Muscle layer of duodenum (tissue), 2 donors: ENCODE results near the gene RAD51B.

Experiments
- H3K27ac ChIP-seq: one replicate; pipeline ENCODE4 v1.7.0; 2013; ENCODE audit warnings: mild to moderate bottlenecking, low read length
- H3K27me3 ChIP-seq: one replicate; pipeline ENCODE4 v1.7.0; 2013; ENCODE audit warnings: low read depth, mild to moderate bottlenecking, control low read depth, low read length
- H3K36me3 ChIP-seq, 2 donors: one replicate each; pipeline ENCODE4 v1.7.0; 2013; ENCODE audit warnings: low read length in 2 of 2, control low read depth in 1 of 2, mild to moderate bottlenecking in 1 of 2; ENCODE audit not compliant: insufficient read depth in 2 of 2, control insufficient read depth in 1 of 2
- H3K4me1 ChIP-seq, 2 donors: one replicate each; pipeline ENCODE4 v1.7.0; 2013; ENCODE audit warnings: low read length in 2 of 2, mild to moderate bottlenecking in 2 of 2, control low read depth in 1 of 2, moderate library complexity in 1 of 2; ENCODE audit not compliant: insufficient read depth in 2 of 2, control insufficient read depth in 1 of 2
- H3K4me3 ChIP-seq, 2 donors: one replicate each; pipeline ENCODE4 v1.7.0; 2013; ENCODE audit warnings: low read length in 2 of 2, low read depth in 1 of 2, mild to moderate bottlenecking in 1 of 2
- H3K9me3 ChIP-seq, 2 donors: one replicate each; pipeline ENCODE4 v1.7.0; 2013; ENCODE audit warnings: low read length in 2 of 2, control low read depth in 1 of 2, mild to moderate bottlenecking in 1 of 2; ENCODE audit not compliant: control insufficient read depth in 1 of 2
- donor health status: healthy.

Gene RAD51B

GRCh38 chr14:68491793-68492192, 672.2 kb downstream of the RAD51B start:
- Histone ChIP-seq H3K27ac (no peak overlapping the region), H3K4me1 (peaks cover 0 to 5% of the 10 kb centered on the region in 2 donors), H3K4me3 (no peak overlapping the region), H3K36me3 (no peaks in the 10 kb centered on the region), H3K27me3 (no peaks in the 10 kb centered on the region), H3K9me3 (no peaks in the 10 kb centered on the region)

DNA sequence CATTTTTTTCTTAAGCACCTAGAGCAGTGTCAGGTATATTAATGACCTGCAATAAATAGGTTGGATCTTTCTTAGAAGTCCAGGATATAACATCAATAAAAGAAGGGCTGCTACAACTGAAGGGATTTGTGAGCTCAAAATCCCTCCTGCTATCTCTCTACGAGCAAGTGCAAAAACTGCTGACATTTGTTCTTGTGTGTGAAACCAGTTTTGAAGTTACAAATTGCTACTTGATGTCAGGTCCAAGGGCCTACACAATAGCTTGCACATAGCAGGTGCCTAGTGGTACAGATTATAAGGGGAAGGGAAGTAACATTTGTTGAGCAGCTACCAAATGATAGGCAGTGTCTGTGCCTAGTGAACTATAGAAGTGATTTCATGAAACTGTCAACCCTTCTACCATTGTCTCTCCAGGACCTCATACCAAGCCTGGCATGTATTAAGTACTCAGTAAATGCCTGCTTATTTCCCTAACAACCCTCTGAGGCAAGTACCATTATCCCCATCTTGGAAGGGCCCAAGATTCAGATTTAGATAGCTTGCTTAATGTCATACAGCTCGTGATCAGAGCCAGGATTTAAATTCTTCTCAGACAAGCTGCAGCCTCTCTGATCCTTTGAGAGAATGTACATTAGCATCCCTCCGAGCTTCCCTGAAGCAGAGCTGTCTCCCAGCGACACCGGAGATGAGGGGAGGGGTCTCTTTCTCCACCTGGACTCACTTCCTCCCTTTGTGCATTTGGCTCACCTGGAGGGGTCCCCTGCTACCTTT, 673.0 kb downstream of the RAD51B start:
- Histone ChIP-seq H3K4me1 (peaks cover 0 to 5% of the 10 kb centered on the region in 2 donors), H3K27ac (no peak overlapping the region), H3K4me3 (no peak overlapping the region), H3K36me3 (no peaks in the 10 kb centered on the region), H3K9me3 (no peaks in the 10 kb centered on the region), H3K27me3 (no peaks in the 10 kb centered on the region)

DNA sequence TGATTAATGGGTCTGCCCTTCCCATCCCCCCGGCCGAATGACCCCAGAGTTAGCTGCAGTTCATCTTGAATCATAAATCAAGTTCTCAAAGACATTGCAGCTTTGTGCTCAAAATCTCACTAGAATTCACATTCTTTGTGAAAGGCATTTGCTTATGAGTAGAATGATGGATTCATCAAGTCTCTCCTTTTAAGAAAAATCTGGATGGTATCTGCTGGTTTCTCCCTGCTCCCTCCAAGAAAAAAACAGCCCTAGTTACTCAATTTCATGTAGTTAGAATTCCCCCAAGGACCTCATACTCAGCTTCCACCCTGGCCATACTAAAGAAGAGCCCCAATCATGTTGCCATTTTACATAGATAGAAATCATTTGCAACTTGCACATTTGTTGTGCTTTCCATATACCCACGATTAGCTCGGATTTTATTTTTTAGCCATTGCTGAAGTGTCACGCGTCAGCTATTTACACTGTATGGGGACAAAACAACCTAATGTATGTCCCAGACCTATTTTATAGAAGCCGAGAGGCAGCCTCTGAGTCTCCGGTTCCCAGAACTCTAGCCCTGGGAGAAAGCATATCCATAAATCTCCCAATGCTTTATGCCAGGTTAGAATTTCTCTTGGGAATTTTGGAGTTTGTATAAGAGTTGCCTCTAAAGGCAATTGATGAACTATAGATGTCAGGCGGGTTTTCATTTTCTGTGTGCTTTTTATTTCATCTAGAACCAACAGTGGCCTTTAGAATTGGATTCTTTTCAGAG, 673.8 kb downstream of the RAD51B start:
- Histone ChIP-seq H3K36me3 (no peaks in the 10 kb centered on the region), H3K4me1 (peaks cover 0 to 5% of the 10 kb centered on the region in 2 donors), H3K9me3 (no peaks in the 10 kb centered on the region), H3K4me3 (no peak overlapping the region), H3K27me3 (no peaks in the 10 kb centered on the region), H3K27ac (no peak overlapping the region)

GRCh38 chr14:68495101-68496039, 675.8 kb downstream of the RAD51B start:
- Histone ChIP-seq H3K27ac (no peak overlapping the region), H3K27me3 (no peaks in the 10 kb centered on the region), H3K4me3 (no peak overlapping the region), H3K9me3 (no peaks in the 10 kb centered on the region), H3K4me1 (peaks cover 0 to 5% of the 10 kb centered on the region in 2 donors), H3K36me3 (no peaks in the 10 kb centered on the region)

DNA sequence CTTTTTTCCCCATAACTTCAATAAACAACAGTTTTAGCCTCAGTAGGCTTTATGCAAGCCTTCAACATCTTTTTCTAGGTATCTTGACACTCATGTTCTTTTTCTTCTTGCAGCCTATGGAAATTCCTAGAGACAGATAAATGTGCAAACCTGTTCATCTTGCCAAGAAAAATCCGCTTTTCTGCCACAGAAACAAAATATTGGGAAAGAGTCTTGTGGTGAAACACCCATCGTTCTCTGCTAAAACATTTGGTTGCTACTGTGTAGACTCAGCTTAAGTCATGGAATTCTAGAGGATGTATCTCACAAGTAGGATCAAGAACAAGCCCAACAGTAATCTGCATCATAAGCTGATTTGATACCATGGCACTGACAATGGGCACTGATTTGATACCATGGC, 677.4 kb downstream of the RAD51B start:
- H3K4me1 ChIP-seq = peaks cover 0 to 5% of the 10 kb centered on the region in 2 donors
- H3K36me3 ChIP-seq = no peaks in the 10 kb centered on the region
- H3K27ac ChIP-seq = no peak overlapping the region
- no peaks in the 10 kb centered on the region for H3K27me3 ChIP-seq
- no peak overlapping the region for H3K4me3 ChIP-seq
- H3K9me3 ChIP-seq = no peaks in the 10 kb centered on the region

DNA sequence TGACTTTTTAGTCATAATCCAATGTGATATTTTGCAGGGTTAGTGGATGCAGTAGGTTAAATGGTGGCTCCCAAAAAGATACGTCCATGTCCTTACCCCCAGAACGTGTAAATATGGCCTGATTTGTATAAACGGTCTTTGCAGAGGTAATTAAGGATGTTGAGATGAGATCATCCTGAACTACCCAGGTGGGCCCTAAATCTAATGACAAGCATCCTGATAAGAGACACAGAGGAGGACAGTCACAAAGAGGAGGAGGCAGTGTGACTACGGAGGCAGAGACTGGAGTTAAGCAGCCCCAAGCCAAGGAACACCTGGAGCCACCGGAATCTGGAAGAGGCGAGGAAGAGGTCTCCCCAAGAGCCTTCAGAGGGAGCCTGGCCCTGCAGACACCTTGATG, 679.9 kb downstream of the RAD51B start:
- no peaks in the 10 kb centered on the region for H3K9me3 ChIP-seq
- no peaks in the 10 kb centered on the region for H3K27me3 ChIP-seq
- no peak overlapping the region for H3K4me3 ChIP-seq
- no peaks in the 10 kb centered on the region for H3K36me3 ChIP-seq
- H3K27ac ChIP-seq = no peak overlapping the region
- no peaks in the 10 kb centered on the region for H3K4me1 ChIP-seq

DNA sequence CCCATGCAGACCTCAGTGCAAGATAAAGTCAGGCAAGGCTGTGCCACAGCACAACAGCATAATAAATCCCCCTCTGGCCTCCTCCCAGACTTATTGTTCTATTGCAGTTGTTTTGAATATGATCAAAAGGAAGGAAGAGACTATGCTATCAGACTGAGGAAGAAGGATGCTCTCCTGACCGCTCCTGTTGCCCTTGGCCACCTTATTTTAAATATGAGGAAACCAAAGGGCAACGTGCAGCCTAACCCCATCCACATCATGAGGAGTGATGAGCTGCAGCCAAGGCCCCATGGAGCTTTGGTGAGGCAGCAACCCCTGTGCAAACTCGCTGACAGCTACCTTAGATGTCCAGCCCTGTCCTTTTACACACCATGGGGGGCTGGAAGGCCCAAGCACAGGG, 681.6 kb downstream of the RAD51B start:
- H3K4me3 ChIP-seq = no peak overlapping the region
- no peak overlapping the region for H3K27ac ChIP-seq
- no peaks in the 10 kb centered on the region for H3K9me3 ChIP-seq
- H3K4me1 ChIP-seq = peaks cover 2 to 10% of the 10 kb centered on the region in 2 donors
- no peaks in the 10 kb centered on the region for H3K27me3 ChIP-seq
- H3K36me3 ChIP-seq = no peaks in the 10 kb centered on the region

GRCh38 chr14:68501614-68502052, 682.1 kb downstream of the RAD51B start:
- Histone ChIP-seq H3K4me3 (no peak overlapping the region), H3K36me3 (no peaks in the 10 kb centered on the region), H3K4me1 (peaks cover 6 to 15% of the 10 kb centered on the region in 2 donors), H3K27ac (no peak overlapping the region), H3K27me3 (no peaks in the 10 kb centered on the region), H3K9me3 (no peaks in the 10 kb centered on the region)

GRCh38 chr14:68502230-68502629, 682.7 kb downstream of the RAD51B start:
- H3K27me3 ChIP-seq = no peaks in the 10 kb centered on the region
- H3K4me3 ChIP-seq = no peak overlapping the region
- H3K36me3 ChIP-seq = no peaks in the 10 kb centered on the region
- H3K27ac ChIP-seq = no peak overlapping the region
- peaks cover 12 to 17% of the 10 kb centered on the region in 2 donors for H3K4me1 ChIP-seq
- no peaks in the 10 kb centered on the region for H3K9me3 ChIP-seq

- H3K4me1 ChIP-seq = peaks cover 17% of the 10 kb centered on the region in 2 donors
- no peaks in the 10 kb centered on the region for H3K36me3 ChIP-seq
- H3K4me3 ChIP-seq = no peak overlapping the region
- H3K9me3 ChIP-seq = no peaks in the 10 kb centered on the region
- no peaks in the 10 kb centered on the region for H3K27me3 ChIP-seq
- H3K27ac ChIP-seq = no peak overlapping the region
Observed at GRCh38 chr14:68503186-68503825, 683.7 kb downstream of the RAD51B start.
